Adrenal gland (tissue), 5 donors: Measurements from ENCODE around the gene LRRC61.
A peak's percentile ranks its signal among the peaks of the same experiment; 100 is the strongest.

Source experiments
- CTCF ChIP-seq, 6 experiments: fragments of 450-650 bp in 4 of 6; fragments of 200-600 bp in 2 of 6; sonication (generic) in 1 of 6; IDR thresholded peaks; 1 replicate in 5 of 6; 2 replicates in 1 of 6; pipeline versions ENCODE4 v1.5.1 to v1.8.0; 2016 to 2021; ENCODE audit warnings: antibody characterized with exemption in 6 of 6, mild to moderate bottlenecking in 2 of 6, moderate library complexity in 1 of 6
- POLR2A ChIP-seq, 2 donors: fragments of 450-650 bp; IDR thresholded peaks; one replicate each; pipeline ENCODE4 v1.6.1; 2017; ENCODE audit warnings: antibody characterized with exemption in 2 of 2, mild to moderate bottlenecking in 2 of 2, moderate library complexity in 1 of 2
- donor health status: DM: no; HTN: no; CAD: no.

- TF ChIP-seq CTCF (IDR thresholded peaks at IDR 0.05): no peak
- peak; percentile 53 to 85 for TF ChIP-seq POLR2A (IDR thresholded peaks at IDR 0.05)
Observed at GRCh38 chr7:150368096-150368883, 45.1 kb downstream of the LRRC61 start, which contains the start of gene REPIN1.
